Loucy (cell line): ENCODE results near the gene KDM5C.

Experiments used
- H2AFZ ChIP-seq: fragments of 200-600 bp; sonication (generic); 2 replicates; pipeline ENCODE4 v1.6.0; 2016; ENCODE audit warnings: antibody characterized with exemption, mild to moderate bottlenecking, low read length, moderate library complexity
- H3F3A ChIP-seq: fragments of 200-600 bp; 2 replicates; pipeline ENCODE4 v1.6.0; 2016; ENCODE audit warnings: antibody characterized with exemption, low read depth, mild to moderate bottlenecking
- H3K27me3 ChIP-seq: fragments of 200-600 bp; sonication (generic); 2 replicates; pipeline ENCODE4 v1.6.1; 2014; ENCODE audit warnings: low read length, mild to moderate bottlenecking; ENCODE audit not compliant: insufficient read depth, poor library complexity, severe bottlenecking
- H3K36me3 ChIP-seq: fragments of 200-600 bp; sonication (generic); 2 replicates; pipeline ENCODE4 v1.6.1; 2016; ENCODE audit warnings: low read length; ENCODE audit not compliant: insufficient read depth
- H3K4me1 ChIP-seq: fragments of 200-600 bp; sonication (generic); 2 replicates; pipeline ENCODE4 v1.5.1; 2014; ENCODE audit warnings: low read length, mild to moderate bottlenecking; ENCODE audit not compliant: insufficient read depth, poor library complexity, severe bottlenecking
- H3K4me2 ChIP-seq: fragments of 200-600 bp; sonication (generic); 2 replicates; pipeline ENCODE4 v1.6.0; 2014; ENCODE audit warnings: antibody characterized with exemption, low read length, low read depth, mild to moderate bottlenecking; ENCODE audit not compliant: poor library complexity, severe bottlenecking
- H3K4me3 ChIP-seq: fragments of 200-600 bp; sonication (generic); 2 replicates; pipeline ENCODE4 v1.5.1; 2014; ENCODE audit warnings: low read length, mild to moderate bottlenecking, mixed read lengths; ENCODE audit not compliant: poor library complexity, severe bottlenecking
- H3K79me2 ChIP-seq: fragments of 200-600 bp; sonication (generic); 2 replicates; pipeline ENCODE4 v1.6.1; 2014; ENCODE audit warnings: low read length; ENCODE audit not compliant: insufficient read depth
- H3K9ac ChIP-seq: fragments of 200-600 bp; sonication (generic); 2 replicates; pipeline ENCODE4 v1.6.0; 2014; ENCODE audit warnings: mild to moderate bottlenecking, low read depth, low read length, moderate library complexity; ENCODE audit not compliant: poor library complexity, severe bottlenecking
- H3K9me2 ChIP-seq: fragments of 200-600 bp; sonication (generic); replicated peaks from 2 replicates; pipeline ENCODE4 v1.6.1; 2016; ENCODE audit warnings: low read depth, low read length, mixed read lengths
- H3K9me3 ChIP-seq: fragments of 200-600 bp; sonication (generic); 2 replicates; pipeline ENCODE4 v1.6.1; 2014; ENCODE audit warnings: mild to moderate bottlenecking, antibody characterized with exemption, low read length, low read depth; ENCODE audit not compliant: insufficient read depth
- H4K20me1 ChIP-seq: fragments of 200-600 bp; sonication (generic); 2 replicates; pipeline ENCODE4 v1.6.0; 2014; ENCODE audit warnings: antibody characterized with exemption, low read length, mild to moderate bottlenecking; ENCODE audit not compliant: insufficient read depth, poor library complexity, severe bottlenecking
- EZH2phosphoT487 ChIP-seq: fragments of 200-600 bp; IDR thresholded peaks from 2 replicates; pipeline ENCODE4 v1.6.1; 2018; ENCODE audit warnings: antibody characterized with exemption, mild to moderate bottlenecking, moderate library complexity, borderline replicate concordance
- TF ChIP-seq, protein P1 (sequence below): fragments of 200-600 bp; sonication (generic); conservative IDR thresholded peaks from 2 replicates; pipeline ENCODE4 v1.5.1; 2014; ENCODE audit warnings: mild to moderate bottlenecking, antibody characterized with exemption, low read length

KDM5C gene

DNA sequence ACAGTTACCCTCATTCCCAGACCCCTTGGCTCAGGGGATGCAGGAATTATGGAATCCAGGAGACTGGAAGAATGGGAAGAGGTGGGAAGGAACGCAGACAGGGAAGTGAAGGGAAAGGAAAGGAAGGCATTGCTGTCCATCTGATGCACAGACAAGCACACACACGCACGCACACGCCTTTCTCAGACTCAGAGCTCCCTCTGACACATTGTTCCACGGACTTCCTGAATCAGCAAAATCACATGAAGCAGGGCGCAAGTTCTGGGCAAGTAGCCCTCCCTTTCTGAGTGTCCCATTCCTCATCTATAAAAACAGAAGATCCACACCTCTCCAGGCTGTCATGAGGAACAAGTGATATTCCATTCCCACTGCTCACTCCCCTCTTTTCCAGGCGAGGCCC is 43.2 kb upstream of the KDM5C start:
- no peak for TF ChIP-seq EZH2phosphoT487
- TF ChIP-seq, protein P1, sequence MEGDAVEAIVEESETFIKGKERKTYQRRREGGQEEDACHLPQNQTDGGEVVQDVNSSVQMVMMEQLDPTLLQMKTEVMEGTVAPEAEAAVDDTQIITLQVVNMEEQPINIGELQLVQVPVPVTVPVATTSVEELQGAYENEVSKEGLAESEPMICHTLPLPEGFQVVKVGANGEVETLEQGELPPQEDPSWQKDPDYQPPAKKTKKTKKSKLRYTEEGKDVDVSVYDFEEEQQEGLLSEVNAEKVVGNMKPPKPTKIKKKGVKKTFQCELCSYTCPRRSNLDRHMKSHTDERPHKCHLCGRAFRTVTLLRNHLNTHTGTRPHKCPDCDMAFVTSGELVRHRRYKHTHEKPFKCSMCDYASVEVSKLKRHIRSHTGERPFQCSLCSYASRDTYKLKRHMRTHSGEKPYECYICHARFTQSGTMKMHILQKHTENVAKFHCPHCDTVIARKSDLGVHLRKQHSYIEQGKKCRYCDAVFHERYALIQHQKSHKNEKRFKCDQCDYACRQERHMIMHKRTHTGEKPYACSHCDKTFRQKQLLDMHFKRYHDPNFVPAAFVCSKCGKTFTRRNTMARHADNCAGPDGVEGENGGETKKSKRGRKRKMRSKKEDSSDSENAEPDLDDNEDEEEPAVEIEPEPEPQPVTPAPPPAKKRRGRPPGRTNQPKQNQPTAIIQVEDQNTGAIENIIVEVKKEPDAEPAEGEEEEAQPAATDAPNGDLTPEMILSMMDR, result no peak
- H2AFZ ChIP-seq, result no peak overlapping the region
- H4K20me1 ChIP-seq, result no peaks in the 10 kb centered on the region
- no peak overlapping the region for H3K4me2 ChIP-seq
- no peaks in the 10 kb centered on the region for H3K36me3 ChIP-seq
- H3K9me3 ChIP-seq, result no peaks in the 10 kb centered on the region
- H3K9me2 ChIP-seq, result no peaks in the 10 kb centered on the region
- H3K79me2 ChIP-seq, result no peaks in the 10 kb centered on the region
- no peak overlapping the region for H3K4me3 ChIP-seq
- H3K9ac ChIP-seq, result no peak overlapping the region
- H3F3A ChIP-seq, result no peaks in the 10 kb centered on the region
- peaks cover 5% of the 10 kb centered on the region for H3K4me1 ChIP-seq
- H3K27me3 ChIP-seq, result no peaks in the 10 kb centered on the region

DNA sequence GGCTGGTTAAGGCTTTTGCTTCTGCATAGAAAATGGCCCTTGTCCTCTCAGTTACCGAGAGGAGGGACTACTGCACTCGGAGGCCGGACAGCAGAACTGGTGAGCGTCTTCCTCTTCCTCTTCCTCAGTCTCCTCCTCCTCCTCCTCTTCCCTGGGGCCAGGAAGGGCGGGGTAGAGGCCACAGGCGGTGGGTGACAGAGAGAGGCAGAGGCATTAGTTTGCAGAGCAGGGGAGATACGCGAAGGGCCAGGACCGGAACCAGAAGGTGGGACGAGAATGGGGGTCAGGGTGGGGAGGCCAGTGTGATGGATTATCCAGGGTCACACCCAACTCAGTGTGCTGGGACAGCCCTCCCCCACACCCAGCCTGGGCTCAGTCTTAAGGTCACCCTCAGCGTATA is 41.9 kb upstream of the KDM5C start:
- Histone ChIP-seq H2AFZ (no peak overlapping the region), H3K27me3 (no peaks in the 10 kb centered on the region), H3K4me1 (peaks cover 18% of the 10 kb centered on the region), H3K79me2 (no peaks in the 10 kb centered on the region), H3K9me2 (no peaks in the 10 kb centered on the region), H3K4me3 (no peak overlapping the region), H4K20me1 (no peaks in the 10 kb centered on the region), H3K9me3 (no peaks in the 10 kb centered on the region), H3F3A (no peaks in the 10 kb centered on the region), H3K4me2 (no peak overlapping the region), H3K9ac (no peak overlapping the region), H3K36me3 (no peaks in the 10 kb centered on the region)
- TF ChIP-seq EZH2phosphoT487, result no peak
- TF ChIP-seq, protein P1, result no peak

DNA sequence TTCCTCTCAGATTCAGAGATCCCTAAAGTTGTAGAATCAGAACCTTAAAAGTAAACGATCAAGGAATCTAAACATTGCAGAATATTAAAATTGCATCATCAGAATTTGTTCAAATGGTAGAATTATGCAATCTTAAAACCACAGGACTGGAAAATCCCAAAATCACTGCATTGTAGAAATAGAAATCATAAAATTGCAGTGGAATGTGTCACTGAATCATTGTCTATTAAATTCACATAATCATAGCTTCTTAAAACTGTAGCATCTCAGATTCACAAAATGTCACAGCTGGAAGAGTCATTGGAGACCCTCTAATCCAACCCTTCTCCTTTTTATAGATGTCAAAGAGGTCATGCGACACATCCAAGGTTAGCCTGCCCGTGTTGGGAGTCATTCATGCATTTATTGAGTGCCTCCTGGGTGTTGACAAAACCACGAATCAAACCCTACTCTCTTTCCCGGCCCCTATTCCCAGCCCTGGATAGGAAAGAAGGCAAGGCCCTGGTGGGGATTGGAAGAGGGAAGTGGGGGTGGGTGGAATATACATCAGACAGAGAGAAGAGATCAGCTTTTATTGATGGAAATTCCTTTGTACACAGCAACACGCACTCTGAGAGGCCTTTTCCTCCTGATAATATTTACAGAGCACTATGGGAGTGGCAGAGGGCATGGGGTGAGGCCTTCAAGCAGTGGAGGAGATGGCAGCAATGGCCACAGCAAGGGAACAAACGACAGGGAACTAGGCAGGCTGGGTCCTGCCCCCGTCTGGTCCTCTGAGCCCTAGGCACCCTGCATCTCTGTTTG is 41.0 kb upstream of the KDM5C start:
- no peak overlapping the region for H3K9ac ChIP-seq
- no peaks in the 10 kb centered on the region for H3K36me3 ChIP-seq
- H4K20me1 ChIP-seq, result no peaks in the 10 kb centered on the region
- no peak overlapping the region for H3K4me3 ChIP-seq
- no peak overlapping the region for H2AFZ ChIP-seq
- H3K4me1 ChIP-seq, result peaks cover 24% of the 10 kb centered on the region
- H3K79me2 ChIP-seq, result no peaks in the 10 kb centered on the region
- no peaks in the 10 kb centered on the region for H3K9me2 ChIP-seq
- H3K27me3 ChIP-seq, result no peaks in the 10 kb centered on the region
- H3K9me3 ChIP-seq, result no peaks in the 10 kb centered on the region
- H3K4me2 ChIP-seq, result no peak overlapping the region
- TF ChIP-seq, protein P1, result no peak
- TF ChIP-seq EZH2phosphoT487, result no peak
- no peaks in the 10 kb centered on the region for H3F3A ChIP-seq
